Ecto neural progenitor cell (in vitro differentiated cells): ENCODE results near the gene GABBR2.

Experiments
- DNase-seq: peaks from one replicate; pipeline ENCODE4 v3.0.0-alpha.2; 2018; ENCODE audit warnings: low spot score

The GABBR2 gene

DNA sequence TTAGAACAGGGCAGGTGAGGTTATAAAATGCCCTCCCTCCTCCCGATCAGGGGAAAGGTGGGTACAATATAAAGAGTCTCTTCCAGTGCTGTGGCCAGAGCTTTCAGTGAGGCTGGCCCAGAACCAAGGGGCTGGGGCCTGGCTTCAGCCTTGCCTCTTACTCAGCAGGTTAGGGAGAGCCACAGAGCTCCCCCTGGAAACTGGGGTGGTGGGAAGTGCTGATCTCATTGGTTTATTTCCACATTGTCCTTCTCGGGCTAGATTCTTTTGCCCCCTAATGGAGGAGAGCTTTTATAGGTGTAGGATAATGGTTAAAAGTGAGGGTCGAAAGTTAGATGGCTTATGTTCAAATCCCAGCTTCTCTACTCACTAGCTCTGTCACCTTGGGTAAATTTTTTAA is 266.6 kb downstream of the GABBR2 start:
- DNase-seq: no peak

DNA sequence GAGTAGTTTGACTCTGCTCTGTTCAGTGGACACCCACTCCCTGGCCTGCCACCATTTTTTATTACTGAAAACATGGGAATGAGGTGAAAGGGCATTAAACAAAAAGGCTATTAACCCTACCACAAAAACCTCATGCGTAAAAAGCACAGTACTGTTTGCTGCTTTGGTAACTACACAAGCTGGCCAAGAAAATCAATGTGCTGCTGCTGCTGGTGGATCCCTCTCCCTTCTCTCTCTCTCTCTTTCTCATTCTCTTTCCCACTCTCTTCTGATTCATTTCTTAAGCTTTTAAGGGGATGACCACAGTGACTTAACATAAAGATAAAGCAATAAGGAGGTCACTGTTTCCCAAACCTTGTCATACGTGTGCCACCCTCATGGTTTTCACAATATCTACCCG is 270.1 kb downstream of the GABBR2 start:
- no peak for DNase-seq

DNA sequence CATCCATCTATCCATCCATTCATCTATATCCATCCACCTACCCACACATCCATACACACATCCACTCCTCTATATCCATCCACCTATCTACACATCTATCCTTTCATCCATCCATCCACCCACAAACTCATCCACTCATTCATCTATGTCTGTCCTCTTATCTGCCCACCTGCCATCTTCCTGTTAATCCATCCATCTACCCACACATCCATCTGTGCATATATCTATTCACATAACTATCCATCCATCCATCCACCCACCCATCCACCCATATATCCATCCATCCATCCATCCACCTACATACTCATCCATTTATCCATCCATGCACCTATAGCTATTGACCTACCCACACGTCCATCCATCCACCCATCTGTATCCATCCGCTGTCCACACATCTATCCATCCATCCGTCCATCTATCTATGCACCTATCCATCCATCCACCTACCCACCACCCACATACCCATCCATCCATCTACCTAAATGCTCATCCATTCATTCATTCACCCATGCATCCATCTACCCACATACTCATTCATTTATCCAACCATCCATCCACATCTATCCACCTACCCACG is 271.2 kb downstream of the GABBR2 start:
- no peak for DNase-seq

DNA sequence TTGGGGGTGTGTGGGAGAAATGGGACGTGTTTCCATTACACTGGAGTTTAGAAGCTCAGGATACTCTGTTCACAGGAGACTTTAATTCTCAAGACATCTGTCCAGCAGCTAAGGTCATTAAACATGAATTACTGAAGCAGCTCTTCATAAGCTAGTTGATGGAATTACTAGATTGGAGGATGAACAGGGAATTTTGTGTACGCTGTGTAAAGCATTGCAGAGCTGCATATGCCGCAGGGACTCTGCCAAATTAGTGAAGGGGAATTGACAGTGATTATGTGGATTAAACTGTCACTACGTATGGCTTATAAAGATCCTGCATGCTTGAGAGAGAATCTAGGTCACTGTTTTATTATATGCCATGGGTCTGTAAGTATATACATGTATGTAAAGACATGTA is 275.8 kb downstream of the GABBR2 start:
- DNase-seq: no peak

DNA sequence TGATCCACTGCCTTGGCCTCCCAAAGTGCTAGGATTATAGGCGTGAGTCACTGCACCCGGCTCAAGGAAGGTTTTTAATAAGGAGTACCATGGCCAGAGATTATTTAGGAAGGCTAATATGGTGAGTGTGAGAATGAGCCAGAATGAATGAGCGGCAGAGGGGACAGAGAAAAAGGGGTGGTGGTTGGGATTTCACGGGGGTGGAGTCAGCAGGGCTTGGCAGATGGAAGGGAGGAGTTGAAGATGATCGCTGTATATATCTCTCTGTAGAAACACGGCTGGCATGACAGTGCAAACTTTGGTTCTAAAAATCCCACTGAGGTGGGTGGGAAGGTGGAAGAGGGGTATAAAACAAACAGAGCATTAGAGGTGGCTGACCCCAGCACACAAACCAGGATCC is 276.6 kb downstream of the GABBR2 start:
- DNase-seq: no peak

DNA sequence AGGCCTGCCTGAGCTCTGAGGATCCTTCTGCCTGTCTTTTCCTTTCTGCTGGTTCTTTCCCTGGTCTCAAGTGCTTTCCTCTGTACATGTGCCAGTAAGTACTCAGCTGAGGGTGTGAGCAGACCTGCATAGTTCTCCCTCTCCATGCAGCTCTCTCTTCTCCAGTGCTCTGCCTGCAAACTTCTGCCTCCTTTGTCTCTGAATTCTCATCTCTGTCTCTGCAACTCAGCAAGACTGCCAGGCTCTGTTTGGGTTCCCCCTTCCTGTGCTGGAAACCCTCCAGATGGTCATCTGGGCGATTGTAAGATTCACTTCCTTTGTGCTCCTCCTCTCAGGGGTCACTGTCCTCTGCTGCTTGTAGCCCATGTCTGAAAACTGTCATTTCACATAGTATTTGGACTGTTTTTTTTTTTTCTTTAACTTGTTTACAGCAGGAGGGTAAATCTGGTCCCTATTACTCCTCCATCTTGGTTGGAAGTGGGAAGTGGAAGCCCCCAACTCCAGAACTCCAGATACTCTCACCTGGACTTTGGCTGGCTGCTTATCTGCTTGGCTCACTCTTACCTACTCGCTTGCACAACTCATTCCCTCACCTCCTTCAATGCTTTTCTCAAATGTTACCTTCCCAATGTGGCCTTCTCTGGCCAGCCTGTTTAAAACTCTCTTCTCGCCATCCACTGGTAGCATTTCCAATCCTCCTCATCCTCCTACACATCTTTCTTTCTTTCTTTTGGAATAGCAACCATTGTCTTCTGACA is 278.0 kb downstream of the GABBR2 start:
- no peak for DNase-seq

DNA sequence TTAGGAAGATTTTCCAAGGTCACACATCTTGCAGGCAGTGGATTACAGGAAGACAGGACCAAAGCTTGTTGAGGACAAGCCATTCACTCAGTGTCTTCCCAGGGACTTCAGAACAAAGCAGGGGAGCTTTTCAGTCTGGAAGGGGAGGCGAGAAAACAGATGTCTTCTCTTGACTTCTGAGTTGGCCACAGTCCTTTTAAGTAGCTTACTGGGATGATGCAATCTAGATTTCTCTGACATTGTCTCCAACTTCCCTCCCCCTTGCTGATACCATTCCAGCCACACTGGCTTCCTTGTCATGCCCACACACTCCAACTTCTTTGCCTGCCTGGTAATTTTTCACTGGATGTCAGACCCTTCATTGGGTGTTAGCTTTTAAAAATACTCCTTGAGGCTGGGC is 279.1 kb downstream of the GABBR2 start:
- DNase-seq: no peak

DNA sequence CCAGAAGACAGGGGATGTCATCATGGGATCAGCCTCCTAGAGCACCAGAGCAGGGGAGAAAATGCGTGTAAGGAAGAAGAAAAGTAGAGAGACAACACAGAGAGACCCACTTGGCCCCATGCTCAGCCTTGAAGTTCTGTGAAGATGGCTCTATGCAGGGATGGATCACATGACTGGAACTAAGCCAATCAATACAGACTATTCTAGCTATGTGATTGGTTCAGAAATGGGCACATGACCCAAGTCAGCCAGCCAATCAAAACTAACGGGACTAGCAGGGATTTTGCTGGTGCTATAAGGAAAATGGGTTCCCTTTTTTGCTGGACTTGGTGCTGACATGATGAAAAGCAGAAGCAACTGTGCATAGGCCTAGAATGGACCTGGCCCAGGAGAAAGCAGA is 280.3 kb downstream of the GABBR2 start:
- no peak for DNase-seq

DNA sequence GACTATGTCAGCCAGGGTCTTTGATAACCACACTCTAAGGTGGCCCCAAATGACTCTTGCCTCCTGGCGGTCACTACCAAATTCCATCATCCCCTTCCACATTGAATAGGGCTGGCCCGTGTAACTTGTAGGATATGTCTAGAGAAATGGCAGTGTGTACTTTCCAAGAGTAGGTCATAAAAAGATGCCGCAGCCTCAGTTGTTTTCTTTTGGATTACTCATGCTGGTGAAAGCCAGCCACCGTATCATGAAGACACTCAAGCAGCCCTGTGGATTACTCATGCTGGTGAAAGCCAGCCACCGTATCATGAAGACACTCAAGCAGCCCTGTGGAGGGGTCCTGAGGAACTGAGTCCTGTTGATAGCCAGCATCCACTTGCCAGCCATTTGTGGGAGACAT is 281.2 kb downstream of the GABBR2 start:
- DNase-seq: no peak

DNA sequence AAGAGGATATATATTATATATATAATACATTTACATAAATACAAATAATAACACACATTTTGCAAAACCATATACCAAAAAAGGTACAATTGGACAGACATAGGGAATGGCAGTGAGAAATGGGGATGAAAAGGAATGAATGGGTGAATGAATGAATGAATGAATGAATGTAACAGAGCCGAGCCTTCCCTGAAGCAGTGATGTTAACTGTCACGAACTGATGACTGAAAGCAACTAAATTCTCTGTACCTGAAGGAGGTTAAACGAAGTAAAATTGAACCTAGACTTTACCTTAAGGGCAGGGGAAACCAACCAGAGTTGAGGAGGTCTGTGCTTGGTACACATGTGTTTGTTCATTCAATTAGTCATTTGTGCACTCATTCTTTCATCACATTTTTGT is 283.7 kb downstream of the GABBR2 start:
- no peak for DNase-seq

DNA sequence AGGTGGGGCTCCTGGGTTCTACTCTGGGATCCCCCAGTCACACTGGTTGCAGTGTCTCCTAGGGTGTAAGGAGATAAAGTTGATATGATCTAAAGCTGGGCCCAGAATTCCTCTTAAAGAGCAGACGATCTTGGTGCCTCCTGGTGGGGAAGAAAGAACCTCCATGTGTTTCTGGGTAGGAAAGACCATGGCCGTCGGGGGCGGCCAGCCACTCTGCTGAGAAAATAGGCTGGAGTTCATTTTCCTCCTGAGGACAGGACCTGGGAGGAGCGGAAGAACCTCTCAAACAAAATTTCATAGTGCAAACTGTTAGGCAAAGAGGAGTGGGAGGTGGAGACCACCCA is 289.5 kb downstream of the GABBR2 start:
- DNase-seq: no peak

DNA sequence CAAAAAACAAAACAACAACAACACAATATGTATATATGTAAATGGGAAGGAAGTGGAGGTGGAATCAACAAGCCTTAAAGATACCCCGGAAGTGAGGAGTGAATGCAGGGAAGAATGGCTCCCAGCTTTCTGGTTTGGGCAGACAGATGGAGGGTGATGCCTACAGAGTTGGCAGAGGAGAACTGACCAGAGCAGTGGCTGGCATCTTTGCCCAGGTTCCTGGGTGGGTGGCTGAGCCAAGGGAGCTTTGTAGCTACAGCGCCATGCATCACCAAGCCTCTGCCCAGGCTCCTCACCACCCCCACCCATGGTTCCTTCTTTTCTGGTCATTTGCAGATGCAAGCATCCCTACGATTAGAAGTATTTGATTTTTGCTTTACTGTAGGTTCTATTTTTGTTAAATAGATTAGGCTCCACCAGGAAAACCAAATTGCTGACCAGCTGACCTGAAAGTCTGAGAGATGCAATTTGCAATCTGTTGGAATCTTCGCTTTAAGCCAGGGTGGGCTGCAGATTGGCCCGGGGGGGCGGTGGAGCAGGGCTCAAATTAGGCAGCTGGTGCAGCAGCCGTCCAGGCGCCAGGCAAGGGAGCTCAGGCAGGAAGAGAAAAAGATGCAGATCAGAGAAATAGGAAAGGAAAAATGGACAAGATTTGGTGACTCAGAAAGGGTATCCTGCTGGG is 290.0 kb downstream of the GABBR2 start:
- DNase-seq: no peak

DNA sequence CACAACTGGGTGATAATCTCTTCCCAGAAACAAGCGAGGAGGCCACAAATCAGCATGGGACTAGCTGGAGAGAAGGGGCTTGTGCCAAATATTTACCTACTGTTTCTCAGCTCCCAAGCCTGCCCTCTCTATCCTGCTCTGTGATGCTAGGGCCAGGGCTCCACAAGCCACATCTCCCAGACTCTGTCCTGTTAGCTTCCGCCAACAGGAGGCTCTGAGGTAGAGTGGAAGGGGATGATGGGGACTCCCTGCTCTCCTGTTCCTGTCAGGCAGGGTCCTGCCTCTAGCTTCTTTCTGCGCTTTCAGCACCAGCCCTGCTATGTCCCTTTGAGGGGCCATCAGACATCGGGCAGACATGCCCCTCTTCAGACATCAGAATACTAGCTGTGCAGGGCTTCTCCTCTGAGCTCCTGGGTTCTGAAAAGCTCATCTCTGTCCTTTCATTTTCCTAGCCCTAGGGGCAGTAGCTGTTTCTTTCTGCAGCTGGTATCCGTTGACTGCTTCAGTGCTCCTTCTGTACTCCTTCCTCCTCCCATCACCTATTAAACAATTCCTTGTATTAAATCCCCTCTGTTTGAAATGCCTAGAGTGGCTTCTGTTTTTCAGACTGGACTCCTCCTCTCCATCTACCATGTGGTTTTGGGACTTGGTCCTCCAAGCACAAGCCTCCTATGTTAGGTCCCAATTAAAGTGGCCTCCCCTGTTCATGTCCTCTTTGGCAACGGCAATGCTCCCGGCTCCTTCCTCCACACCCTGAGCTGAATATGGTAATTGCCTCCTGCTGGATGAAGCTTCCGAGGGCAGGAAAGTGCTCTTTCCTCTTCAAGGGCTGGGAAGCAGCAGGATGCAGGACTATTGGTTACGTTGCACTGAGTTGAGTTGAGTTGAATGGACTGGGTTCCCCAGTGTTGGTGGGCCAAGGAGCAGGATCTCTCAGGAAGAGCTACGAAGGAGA is 292.2 kb downstream of the GABBR2 start:
- DNase-seq: no peak

DNA sequence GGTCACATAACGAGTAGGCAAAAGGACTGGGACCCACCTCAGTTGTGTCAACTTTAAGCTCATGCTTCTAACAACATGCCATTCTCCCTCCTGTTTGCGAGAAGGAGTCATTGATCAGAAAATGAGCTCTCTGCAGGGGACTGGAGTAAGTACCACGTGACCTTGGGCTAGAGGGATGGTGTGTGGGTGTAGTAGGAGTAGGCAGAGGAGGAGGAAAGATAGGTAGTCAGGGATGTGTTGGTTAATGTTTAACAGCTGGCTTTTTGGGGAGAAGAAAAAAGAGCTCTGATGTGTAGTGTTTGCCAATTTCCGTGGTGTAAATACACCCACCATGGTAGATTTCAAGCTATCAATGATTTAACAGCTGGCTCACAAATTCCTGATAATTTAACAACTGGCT is 293.0 kb downstream of the GABBR2 start:
- no peak for DNase-seq

DNA sequence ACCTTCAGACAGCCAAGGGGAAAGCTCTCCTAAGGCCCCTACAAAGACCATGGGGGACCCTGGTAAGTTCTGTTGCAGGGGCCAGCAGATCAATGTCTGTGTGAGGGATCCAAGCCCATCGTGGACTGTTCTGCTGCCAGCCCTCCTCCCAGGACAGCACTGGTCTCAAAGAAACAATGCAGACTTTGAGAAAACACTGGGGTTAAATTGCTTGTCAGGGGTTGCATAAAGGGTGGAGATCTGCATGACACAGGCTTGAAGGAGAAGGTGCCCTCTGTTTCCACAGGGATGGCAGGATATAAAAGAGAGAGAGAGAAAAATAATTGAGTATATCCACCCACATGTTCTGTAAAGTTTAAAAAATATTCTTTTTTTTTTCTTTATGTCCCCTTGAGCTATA is 295.7 kb downstream of the GABBR2 start:
- DNase-seq: no peak

DNA sequence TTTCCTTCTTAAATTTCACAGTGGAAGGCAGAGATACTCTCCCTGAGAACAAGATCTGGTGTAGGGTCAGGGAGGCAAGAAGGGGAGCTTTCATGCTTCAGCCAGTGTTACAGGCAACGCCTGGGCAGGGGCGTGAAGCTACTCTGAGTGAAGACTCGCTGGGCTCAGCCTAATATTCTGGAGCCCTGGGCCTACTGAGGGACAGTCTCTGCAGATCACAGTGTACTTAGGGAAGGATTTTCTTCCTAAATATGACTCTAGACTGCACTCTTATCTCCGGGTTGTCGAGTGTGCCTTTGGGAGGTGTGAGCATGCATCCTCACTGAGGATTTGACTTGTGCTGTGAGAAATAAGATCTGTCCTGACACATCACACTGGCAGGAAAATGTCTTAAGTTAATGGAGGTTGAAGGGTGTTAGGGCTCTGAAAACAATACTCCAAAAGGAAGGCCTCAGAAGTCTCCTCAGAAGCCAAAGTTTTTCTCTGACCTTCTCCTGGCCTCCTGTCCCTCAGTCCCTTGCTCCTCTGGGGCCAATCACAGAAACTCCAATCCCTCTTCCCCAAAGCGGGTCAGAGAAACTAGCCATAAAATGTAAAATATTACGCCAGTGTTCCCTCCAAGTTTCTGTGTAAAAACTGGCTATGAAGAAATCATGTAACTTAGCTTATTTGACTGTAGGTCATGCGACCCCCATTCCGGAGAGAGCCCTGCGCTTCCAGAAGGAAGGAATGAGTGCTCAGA is 296.5 kb downstream of the GABBR2 start:
- DNase-seq: no peak

DNA sequence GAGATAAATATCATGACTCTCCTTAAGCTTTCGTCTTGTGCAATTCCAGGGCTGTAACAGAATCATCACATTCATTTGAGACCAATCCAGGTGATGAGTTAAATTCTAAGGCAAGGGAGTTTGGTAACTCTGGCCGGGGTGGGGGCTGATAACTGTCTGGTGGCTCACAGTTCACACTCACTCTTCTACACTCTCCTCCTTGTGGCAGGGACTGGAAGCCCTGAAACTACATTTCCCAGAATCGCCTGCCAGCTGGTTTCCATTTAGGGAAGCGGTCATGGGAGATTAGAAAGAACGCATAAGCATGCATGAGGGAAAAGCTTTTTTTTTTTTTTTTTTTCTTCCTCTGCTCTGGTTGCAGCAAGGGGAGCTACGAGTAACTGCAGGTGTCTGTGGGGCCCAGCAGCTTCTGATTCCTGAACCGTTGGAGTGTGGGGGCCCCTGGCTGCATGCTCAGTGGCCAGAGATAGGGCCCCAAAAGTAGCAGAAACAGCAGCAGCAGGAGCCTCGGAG is 298.5 kb downstream of the GABBR2 start:
- peak; percentile 62 for DNase-seq

DNA sequence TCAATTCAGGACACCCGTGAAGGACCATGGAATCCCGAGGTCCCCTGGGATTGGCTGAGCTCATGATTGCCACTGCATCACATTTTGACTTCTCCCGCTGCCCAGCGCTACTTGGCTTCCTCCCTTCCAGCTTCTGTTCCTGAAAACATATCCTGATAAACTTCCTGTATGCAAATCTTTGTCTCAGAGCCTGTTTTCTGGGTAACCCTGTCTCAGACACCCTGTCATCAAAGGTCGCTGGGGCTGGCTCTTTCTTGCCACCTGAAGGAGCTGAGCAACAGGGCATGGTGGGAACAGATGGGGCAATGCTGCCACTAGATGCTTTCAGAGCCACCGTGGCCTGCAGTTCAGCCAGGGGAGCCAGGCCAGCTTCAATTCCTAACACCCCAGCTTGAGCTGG is 299.0 kb downstream of the GABBR2 start:
- no peak for DNase-seq

DNA sequence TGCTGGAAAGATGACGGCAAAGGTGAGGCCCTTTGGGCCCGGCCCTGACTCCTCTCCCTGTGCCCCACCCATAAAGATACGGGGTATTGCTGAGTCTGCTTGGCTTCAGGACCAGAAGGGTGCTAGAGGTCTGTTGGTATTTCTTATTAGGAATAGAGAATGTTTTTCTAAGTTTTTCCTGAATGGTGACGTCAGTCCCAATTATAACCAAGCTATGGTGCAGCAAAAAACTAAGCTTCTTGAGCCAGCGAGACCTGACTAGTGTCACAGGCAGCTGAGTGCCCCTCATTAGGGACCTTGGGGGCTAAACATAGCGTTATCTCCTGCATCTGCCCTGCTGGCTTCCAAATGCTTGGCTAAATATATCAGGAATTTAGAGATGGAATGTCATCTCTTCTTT is 302.3 kb downstream of the GABBR2 start:
- DNase-seq: no peak

DNA sequence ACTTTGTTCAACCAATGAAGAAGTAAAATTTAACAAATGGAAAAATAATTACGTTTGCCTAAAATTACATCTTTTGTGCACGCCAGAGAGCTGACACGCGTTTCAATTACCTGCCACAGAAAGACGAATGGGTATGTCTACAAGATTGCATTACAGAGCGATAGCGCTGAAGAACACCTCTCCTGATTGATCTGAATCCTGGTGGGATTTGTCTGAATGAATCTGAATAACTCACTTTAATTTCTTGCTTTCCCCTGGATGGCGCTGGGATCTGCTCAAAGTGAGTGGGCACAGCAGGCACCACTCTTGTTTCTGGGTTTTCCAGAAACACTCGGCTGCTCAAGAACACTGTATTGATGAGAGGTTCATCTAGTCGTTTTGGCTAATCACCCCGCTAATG is 304.5 kb downstream of the GABBR2 start:
- DNase-seq: no peak

DNA sequence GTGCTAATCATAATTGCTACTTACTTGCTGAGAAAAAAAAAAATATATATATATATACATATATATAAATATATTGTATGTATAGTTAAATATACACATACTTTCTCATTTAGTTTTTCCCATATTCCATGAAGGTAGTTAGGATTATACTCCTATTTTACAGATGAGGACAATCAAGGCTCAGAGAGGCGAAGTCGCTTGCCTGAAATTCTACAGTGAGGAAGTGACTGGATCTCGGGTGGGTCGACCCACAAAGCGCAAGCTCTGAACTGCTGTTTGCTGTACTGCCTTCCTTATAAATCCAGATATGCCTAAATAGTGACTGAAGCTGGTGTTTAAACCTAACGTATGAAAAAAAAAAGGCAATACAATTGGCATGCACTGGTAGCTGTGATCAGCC is 305.0 kb downstream of the GABBR2 start:
- DNase-seq: no peak
